T47D (cell line): Measurements from ENCODE around the gene AMHR2.
"Not testable (repeated sequence)": the region's sequence is repeated elsewhere in the genome, so short reads cannot be mapped to it uniquely, and the experiment has no call there.

Source experiments
- DNase-seq, 2 experiments: peaks; one replicate each; pipeline versions ENCODE4 v3.0.0 to v3.0.0-alpha.2; 2011 to 2012; ENCODE audit warnings: low read depth in 1 of 2, low spot score in 1 of 2
- JUND ChIP-seq: IDR thresholded peaks from 2 replicates; pipeline ENCODE4 v1.6.1; 2012; ENCODE audit warnings: low read depth
- in situ Hi-C: cut with HindIII; loops from 2 replicates; pipeline ENCODE4 v1.10.0; 2016; ENCODE audit warnings: low sequenced_read_pairs, low pct_unique_long_range_greater_than_20kb

Gene AMHR2

DNA sequence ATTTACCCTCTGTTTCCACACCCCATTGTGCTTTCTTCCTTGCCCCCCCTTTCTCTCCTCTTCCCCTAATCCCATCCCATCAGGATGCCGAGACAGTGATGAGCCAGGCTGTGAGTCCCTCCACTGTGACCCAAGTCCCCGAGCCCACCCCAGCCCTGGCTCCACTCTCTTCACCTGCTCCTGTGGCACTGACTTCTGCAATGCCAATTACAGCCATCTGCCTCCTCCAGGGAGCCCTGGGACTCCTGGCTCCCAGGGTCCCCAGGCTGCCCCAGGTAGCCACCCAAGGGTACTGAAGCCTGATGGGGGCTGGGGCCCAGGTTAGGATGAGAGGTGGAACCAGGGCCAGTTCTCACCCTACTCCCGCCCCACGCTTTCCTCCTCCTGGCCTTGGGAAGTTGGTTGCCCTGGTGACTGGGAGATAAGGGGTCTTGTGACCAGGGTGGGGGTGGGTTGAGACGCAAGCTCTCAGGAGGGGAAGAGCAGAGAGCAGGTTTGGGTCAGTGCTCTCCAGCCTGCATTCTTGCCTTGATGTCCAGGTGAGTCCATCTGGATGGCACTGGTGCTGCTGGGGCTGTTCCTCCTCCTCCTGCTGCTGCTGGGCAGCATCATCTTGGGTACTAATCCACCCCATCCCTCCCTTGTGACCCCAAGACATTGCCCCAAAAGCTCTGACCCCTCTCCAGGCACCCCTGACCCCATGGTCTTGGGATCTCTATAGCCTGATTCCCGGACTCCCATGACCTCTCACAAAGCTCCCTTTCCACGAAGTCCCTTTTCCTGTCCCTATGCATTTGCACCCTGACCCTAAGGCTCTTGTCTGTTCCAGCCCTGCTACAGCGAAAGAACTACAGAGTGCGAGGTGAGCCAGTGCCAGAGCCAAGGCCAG is 1.2 kb downstream of the AMHR2 start:
- DNase-seq, result no peak
- in situ Hi-C loops, result no loop called here
- TF ChIP-seq JUND, result no peak

- in situ Hi-C loops, result no loop called here
- DNase-seq, result no peak
- no peak for TF ChIP-seq JUND
Observed at GRCh38 chr12:53425515-53426150, 2.0 kb downstream of the AMHR2 start.

GRCh38 chr12:53427905-53428594 is 4.4 kb downstream of the AMHR2 start:
- in situ Hi-C loops, result no loop called here
- no peak for DNase-seq
- no peak for TF ChIP-seq JUND

GRCh38 chr12:53428741-53429140 is 5.1 kb downstream of the AMHR2 start:
- in situ Hi-C loops, result no loop called here
- no peak for TF ChIP-seq JUND
- DNase-seq, result no peak

- TF ChIP-seq JUND, result no peak
- in situ Hi-C loops, result no loop called here
Observed at GRCh38 chr12:53430116-53430515, 6.5 kb downstream of the AMHR2 start.

GRCh38 chr12:53431187-53431586 is 7.5 kb downstream of the AMHR2 start:
- no peak for DNase-seq
- in situ Hi-C loops, result no loop called here
- no peak for TF ChIP-seq JUND

More at GRCh38 chr12:53430116-53430515, 6.5 kb downstream of the AMHR2 start:
- DNase-seq, result no peak

GRCh38 chr12:53435326-53435725 is 11.7 kb downstream of the AMHR2 start:
- in situ Hi-C loops, DNase-seq: not testable (repeated sequence)

DNA sequence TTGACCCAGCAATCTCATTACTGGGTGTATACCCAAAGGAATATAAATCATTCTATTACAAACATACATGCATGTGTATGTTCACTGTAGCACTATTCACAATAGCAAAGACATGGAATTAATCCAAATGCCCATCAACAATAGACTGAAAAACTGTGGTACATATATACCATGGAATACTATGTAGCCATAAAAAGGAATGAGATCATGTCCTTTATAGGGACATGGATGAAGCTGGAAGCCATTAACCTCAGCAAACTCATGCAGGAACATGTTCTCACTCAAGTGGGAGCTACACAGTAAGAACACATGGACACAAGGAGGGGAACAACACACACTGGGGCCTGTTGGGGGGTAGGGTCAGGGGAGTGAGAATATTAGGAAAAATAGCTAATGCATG is 15.9 kb downstream of the AMHR2 start:
- in situ Hi-C loops, DNase-seq: not testable (repeated sequence)

GRCh38 chr12:53441040-53441833 is 17.6 kb downstream of the AMHR2 start, which contains the start of gene PRR13:
Gene PRR13, plus strand, starts transcription at chr12:53441734. Its CDS starts 981 bp downstream, at chr12:53442715.
- no peak for TF ChIP-seq JUND
- in situ Hi-C loops, result no loop called here
- peak; percentile 95 to 100 for DNase-seq

DNA sequence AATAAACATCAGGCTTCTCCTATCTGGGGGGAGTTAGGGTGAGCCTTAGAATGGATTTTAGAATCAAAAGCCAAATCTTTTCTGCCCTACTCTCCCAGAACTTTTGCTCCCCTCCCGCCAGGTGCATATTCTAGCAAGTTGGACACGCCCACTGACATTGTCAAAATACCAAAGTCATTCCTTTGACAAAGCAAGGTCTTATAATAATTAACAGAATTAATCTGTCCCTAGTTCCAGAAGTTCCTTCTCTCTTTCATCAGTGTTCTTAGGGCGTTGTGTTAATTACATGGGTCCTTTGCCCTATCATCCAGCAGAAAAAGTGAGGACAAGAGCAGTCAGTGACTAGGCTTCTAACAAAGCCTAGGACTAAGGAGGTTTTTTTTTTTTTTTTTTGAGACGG is 20.3 kb downstream of the AMHR2 start:
- no peak for TF ChIP-seq JUND
- DNase-seq, result no peak
- in situ Hi-C loops, result no loop called here

DNA sequence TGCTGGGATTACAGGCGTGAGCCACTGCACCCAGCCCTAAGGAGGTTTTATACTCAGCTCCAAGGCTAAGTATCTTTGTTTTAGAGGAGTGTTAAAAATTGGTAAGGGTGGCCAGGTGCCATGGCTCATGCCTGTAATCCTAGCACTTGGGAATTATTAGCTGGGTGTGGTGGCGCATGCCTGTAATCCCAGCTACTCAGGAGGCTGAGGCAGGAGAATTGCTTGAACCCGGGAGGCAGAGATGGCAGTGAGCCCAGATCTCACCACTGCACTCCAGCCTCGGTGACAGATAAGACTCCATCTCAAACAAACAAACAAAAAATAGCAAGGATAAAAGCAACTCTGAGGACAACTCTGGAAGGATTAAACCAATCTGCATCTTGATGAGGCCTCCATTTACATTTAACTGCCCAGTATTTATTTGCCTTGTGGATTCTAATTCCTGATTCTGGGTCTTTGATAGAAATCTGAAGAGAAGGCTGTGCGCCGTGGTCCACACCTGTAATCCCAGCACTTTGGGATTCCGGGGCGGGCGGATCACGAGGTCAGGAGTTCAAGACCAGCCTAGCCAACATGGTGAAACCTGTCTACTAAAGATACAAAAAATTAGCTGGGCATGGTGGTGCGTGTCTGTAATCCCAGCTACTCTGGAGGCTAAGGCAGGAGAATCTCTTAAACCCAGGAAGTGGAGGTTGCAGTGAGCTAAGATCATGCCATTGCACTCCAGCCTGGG is 21.1 kb downstream of the AMHR2 start:
- DNase-seq, in situ Hi-C loops: not testable (repeated sequence)

DNA sequence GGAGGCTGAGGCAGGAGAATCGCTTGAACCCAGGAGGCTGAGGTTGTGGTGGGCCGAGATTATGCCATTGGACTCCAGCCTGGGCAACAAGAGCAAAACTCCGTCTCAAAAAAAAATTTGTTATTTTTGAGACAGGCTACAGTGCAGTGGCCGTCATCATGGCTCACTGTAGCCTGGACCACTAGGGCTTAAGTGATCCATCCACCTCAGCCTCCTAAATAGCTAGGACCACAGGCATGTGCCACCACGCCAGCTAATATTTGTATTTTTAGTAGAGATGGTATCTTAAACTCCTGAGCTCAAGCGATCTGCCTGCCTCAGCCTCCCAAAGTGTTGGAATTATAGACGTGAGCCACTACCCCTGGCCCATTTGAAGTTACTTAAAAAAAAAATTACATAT is 27.3 kb downstream of the AMHR2 start:
- no peak for TF ChIP-seq JUND
- in situ Hi-C loops, result no loop called here
- no peak for DNase-seq
